22Rv1 (cell line): Measurements from ENCODE around the gene PGM1.

ENCODE experiments used
- H3K27ac ChIP-seq: fragments of 450-650 bp; 2 replicates; pipeline ENCODE4 v1.5.1; 2017
- CTCF ChIP-seq: fragments of 450-650 bp; IDR thresholded peaks from 2 replicates; pipeline ENCODE4 v1.5.1; 2017; ENCODE audit warnings: mild to moderate bottlenecking
- ZFX ChIP-seq: fragments of 450-650 bp; IDR thresholded peaks from 2 replicates; pipeline ENCODE4 v1.6.1; 2017; ENCODE audit warnings: antibody characterized with exemption, borderline replicate concordance

The PGM1 gene

GRCh38 chr1:63693944-63694571, 100.8 kb downstream of the PGM1 start:
- no peak overlapping the region for H3K27ac ChIP-seq
- no peak for TF ChIP-seq CTCF
- TF ChIP-seq ZFX = no peak

- TF ChIP-seq CTCF (no peak), ZFX (no peak)
- no peak overlapping the region for H3K27ac ChIP-seq
These were observed 105.0 kb downstream of the PGM1 start for GRCh38 chr1:63698001-63698838.

GRCh38 chr1:63701187-63701586, 108.0 kb downstream of the PGM1 start:
- TF ChIP-seq CTCF (no peak), ZFX (no peak)

GRCh38 chr1:63703701-63704107, 110.5 kb downstream of the PGM1 start:
- no peak for TF ChIP-seq ZFX
- no peak for TF ChIP-seq CTCF
- no peak overlapping the region for H3K27ac ChIP-seq

More at GRCh38 chr1:63701187-63701586, 108.0 kb downstream of the PGM1 start:
- no peak overlapping the region for H3K27ac ChIP-seq

GRCh38 chr1:63704443-63704842, 111.2 kb downstream of the PGM1 start:
- TF ChIP-seq ZFX = no peak
- no peak for TF ChIP-seq CTCF
- H3K27ac ChIP-seq = no peak overlapping the region

- H3K27ac ChIP-seq = no peak overlapping the region
- no peak for TF ChIP-seq CTCF
- TF ChIP-seq ZFX = no peak
These were observed 111.9 kb downstream of the PGM1 start for GRCh38 chr1:63705078-63705477.

GRCh38 chr1:63709267-63709828, 116.1 kb downstream of the PGM1 start:
- no peak overlapping the region for H3K27ac ChIP-seq

More at GRCh38 chr1:63709267-63709828, 116.1 kb downstream of the PGM1 start:
- TF ChIP-seq ZFX = no peak
- TF ChIP-seq CTCF = no peak
